Parathyroid adenoma (tissue), 2 donors: ENCODE measurements around the gene PURA.

ENCODE experiments used
- H2AFZ ChIP-seq: fragments of 300-600 bp; sonication (generic); one replicate; pipeline ENCODE4 v1.7.0; 2017; ENCODE audit warnings: antibody characterized with exemption, mild to moderate bottlenecking
- H3K27ac ChIP-seq: fragments of 300-600 bp; sonication (generic); one replicate; pipeline ENCODE4 v1.7.0; 2017
- H3K27me3 ChIP-seq: fragments of 300-600 bp; sonication (generic); one replicate; pipeline ENCODE4 v1.7.0; 2017; ENCODE audit warnings: low read length; ENCODE audit not compliant: control insufficient read depth, insufficient read depth
- H3K36me3 ChIP-seq: fragments of 300-600 bp; sonication (generic); one replicate; pipeline ENCODE4 v1.7.0; 2017; ENCODE audit warnings: low read length; ENCODE audit not compliant: control insufficient read depth, insufficient read depth
- H3K4me1 ChIP-seq: fragments of 300-600 bp; sonication (generic); one replicate; pipeline ENCODE4 v1.7.0; 2017; ENCODE audit warnings: control low read depth
- H3K4me2 ChIP-seq: fragments of 300-600 bp; sonication (generic); one replicate; pipeline ENCODE4 v1.7.0; 2017; ENCODE audit warnings: low read length
- H3K4me3 ChIP-seq: fragments of 300-600 bp; sonication (generic); one replicate; pipeline ENCODE4 v1.7.0; 2017; ENCODE audit warnings: low read depth, low read length
- H3K79me2 ChIP-seq: fragments of 300-600 bp; sonication (generic); one replicate; pipeline ENCODE4 v1.7.0; 2017; ENCODE audit warnings: control low read depth
- H3K9ac ChIP-seq: fragments of 300-600 bp; sonication (generic); one replicate; pipeline ENCODE4 v1.7.0; 2017; ENCODE audit warnings: mild to moderate bottlenecking
- H3K9me3 ChIP-seq: fragments of 300-600 bp; sonication (generic); one replicate; pipeline ENCODE4 v1.7.0; 2017; ENCODE audit warnings: low read length; ENCODE audit not compliant: control insufficient read depth
- CTCF ChIP-seq: fragments of 300-600 bp; sonication (generic); IDR thresholded peaks from one replicate; pipeline ENCODE4 v1.7.0; 2017; ENCODE audit warnings: antibody characterized with exemption, mild to moderate bottlenecking
- donor health status: primary hyperparathyroidism.

PURA gene

GRCh38 chr5:140135127-140135526 lies 21.2 kb downstream of the PURA start:
- Histone ChIP-seq H3K9ac (no peak overlapping the region), H3K4me1 (peaks cover 8% of the 10 kb centered on the region), H3K79me2 (peaks cover 29% of the 10 kb centered on the region), H3K4me2 (no peak overlapping the region), H3K27ac (no peak overlapping the region), H3K9me3 (no peaks in the 10 kb centered on the region), H3K27me3 (no peaks in the 10 kb centered on the region), H3K4me3 (no peak overlapping the region), H3K36me3 (no peaks in the 10 kb centered on the region), H2AFZ (no peak overlapping the region)
- no peak for TF ChIP-seq CTCF

GRCh38 chr5:140136624-140137023 lies 22.7 kb downstream of the PURA start:
- Histone ChIP-seq H3K4me3 (no peak overlapping the region), H3K4me2 (no peak overlapping the region), H3K27ac (no peak overlapping the region), H3K79me2 (peaks cover 35% of the 10 kb centered on the region), H3K4me1 (peaks cover 8% of the 10 kb centered on the region), H2AFZ (no peak overlapping the region), H3K27me3 (no peaks in the 10 kb centered on the region), H3K9ac (no peak overlapping the region), H3K36me3 (no peaks in the 10 kb centered on the region), H3K9me3 (no peaks in the 10 kb centered on the region)
- TF ChIP-seq CTCF: no peak

GRCh38 chr5:140140435-140140834 lies 26.5 kb downstream of the PURA start:
- Histone ChIP-seq H2AFZ (no peak overlapping the region), H3K27ac (no peak overlapping the region), H3K9me3 (no peaks in the 10 kb centered on the region), H3K9ac (no peak overlapping the region), H3K27me3 (no peaks in the 10 kb centered on the region), H3K36me3 (no peaks in the 10 kb centered on the region), H3K4me1 (peaks cover 13% of the 10 kb centered on the region), H3K4me2 (no peak overlapping the region), H3K4me3 (no peak overlapping the region), H3K79me2 (peaks cover 51% of the 10 kb centered on the region)
- no peak for TF ChIP-seq CTCF

GRCh38 chr5:140141241-140141640 lies 27.3 kb downstream of the PURA start:
- no peak overlapping the region for H3K4me3 ChIP-seq
- no peak overlapping the region for H3K9ac ChIP-seq
- H3K27ac ChIP-seq: no peak overlapping the region
- no peak overlapping the region for H3K4me2 ChIP-seq
- no peak overlapping the region for H2AFZ ChIP-seq
- H3K4me1 ChIP-seq: peaks cover 19% of the 10 kb centered on the region
- peaks cover 55% of the 10 kb centered on the region for H3K79me2 ChIP-seq
- TF ChIP-seq CTCF: no peak
- no peaks in the 10 kb centered on the region for H3K27me3 ChIP-seq
- no peaks in the 10 kb centered on the region for H3K9me3 ChIP-seq
- H3K36me3 ChIP-seq: no peaks in the 10 kb centered on the region

- H3K9ac ChIP-seq: no peak overlapping the region
- H3K4me3 ChIP-seq: no peak overlapping the region
- TF ChIP-seq CTCF: no peak
- H3K36me3 ChIP-seq: no peaks in the 10 kb centered on the region
- no peak overlapping the region for H3K27ac ChIP-seq
- no peak overlapping the region for H3K4me2 ChIP-seq
- H3K79me2 ChIP-seq: peaks cover 48% of the 10 kb centered on the region
- no peaks in the 10 kb centered on the region for H3K27me3 ChIP-seq
- H3K4me1 ChIP-seq: peaks cover 20% of the 10 kb centered on the region
- H3K9me3 ChIP-seq: no peaks in the 10 kb centered on the region
- no peak overlapping the region for H2AFZ ChIP-seq
These were observed 28.3 kb downstream of the PURA start for GRCh38 chr5:140142246-140142645.
